ENCODE data around the gene DGKB. TPM values are rescaled to one million over a fixed set of nuclear protein-coding genes. Genes with fewer than 3 reads are reported as not detected.

DGKB gene
- 9.4 TPM for total RNA-seq

DNA sequence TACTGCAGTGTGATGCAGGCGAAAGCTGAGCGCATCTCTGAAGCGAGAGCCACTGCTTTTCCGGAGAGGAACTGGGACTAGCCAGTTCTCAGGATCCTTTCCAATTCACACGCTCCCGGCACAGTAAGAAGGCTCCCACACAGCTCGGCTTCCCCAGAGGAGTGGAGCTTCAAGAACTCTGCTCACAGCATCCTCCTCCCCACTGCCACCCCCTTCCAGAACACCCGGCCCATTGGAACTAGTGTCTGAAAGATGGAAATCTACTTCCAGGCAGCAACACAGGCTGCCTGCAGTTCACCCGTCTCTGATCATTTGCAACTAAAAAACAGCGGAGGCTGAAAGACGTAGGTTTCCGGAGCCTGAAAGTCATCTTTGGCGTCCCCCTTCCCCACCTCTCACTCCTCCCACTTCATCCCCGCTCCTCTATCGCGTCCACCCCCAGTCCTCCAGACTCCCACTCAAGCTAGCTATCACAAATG, at the start of gene DGKB:
DGKB (minus strand) TSS at position 163 of the 479 bp plus-strand sequence.

